Activated CD4-positive, alpha-beta memory T cell treated with anti-CD3 and anti-CD28 coated beads for 36 hours (primary cell): Measurements from ENCODE around the gene LRRIQ1. TPM values are rescaled to one million over a fixed set of nuclear protein-coding genes. Genes with fewer than 3 reads are reported as not detected.
A peak's percentile ranks its signal among the peaks of the same experiment; 100 is the strongest.

Experiments used
- CTCF ChIA-PET: fragments of 350-600 bp; sonication (Branson Sonifier 250); formaldehyde crosslinking; loops from one replicate; lab custom pipeline; 2021; ENCODE audit warnings: antibody characterized with exemption, inconsistent platforms; lab: Charles Lee
- POLR2A ChIA-PET: fragments of 350-600 bp; sonication (Branson Sonifier 250); formaldehyde crosslinking; loops from one replicate; lab custom pipeline; 2021; ENCODE audit warnings: antibody characterized with exemption; lab: Charles Lee
- DNase-seq: peaks from one replicate; pipeline ENCODE4 v3.0.0-alpha.2; 2020
- H3K27ac Mint-ChIP-seq: one replicate; pipeline ENCODE4 v1.8.0; 2021; ENCODE audit warnings: mixed read lengths
- H3K27me3 Mint-ChIP-seq: one replicate; pipeline ENCODE4 v1.8.0; 2021; ENCODE audit warnings: mixed read lengths
- H3K36me3 Mint-ChIP-seq: one replicate; pipeline ENCODE4 v1.8.0; 2021; ENCODE audit warnings: mixed read lengths
- H3K4me1 Mint-ChIP-seq: one replicate; pipeline ENCODE4 v1.8.0; 2021; ENCODE audit warnings: low read depth, mixed read lengths
- H3K4me3 Mint-ChIP-seq: one replicate; pipeline ENCODE4 v1.8.0; 2021; ENCODE audit warnings: mild to moderate bottlenecking, mixed read lengths
- H3K9me3 Mint-ChIP-seq: one replicate; pipeline ENCODE4 v1.8.0; 2021; ENCODE audit warnings: mixed read lengths
- intact Hi-C: fragments of 100-400 bp; cut with micrococcal nuclease; formaldehyde crosslinking; loops from one replicate; pipeline ENCODE4 v1.15.1; 2023
- total RNA-seq, 2 experiments: library from RNA; stranded (reverse); gene quantifications; one replicate each; pipeline ENCODE4 v1.2.3, GENCODE V29; 2021

Gene LRRIQ1
- total RNA-seq, 2 experiments from 2014 or later: not detected

GRCh38 chr12:85006206-85006605, 29.9 kb upstream of the LRRIQ1 start:
- ChIA-PET CTCF (no interaction called here), POLR2A (no interaction called here)
- H3K27ac Mint-ChIP-seq: no peak overlapping the region

GRCh38 chr12:85007836-85008235, 28.3 kb upstream of the LRRIQ1 start:
- CTCF ChIA-PET: no interaction called here
- H3K27me3 Mint-ChIP-seq: no peaks in the 10 kb centered on the region
- H3K36me3 Mint-ChIP-seq: no peaks in the 10 kb centered on the region
- no peak overlapping the region for H3K4me3 Mint-ChIP-seq
- H3K9me3 Mint-ChIP-seq: no peaks in the 10 kb centered on the region
- intact Hi-C loops: no loop called here
- H3K27ac Mint-ChIP-seq: no peak overlapping the region
- POLR2A ChIA-PET: no interaction called here
- no peaks in the 10 kb centered on the region for H3K4me1 Mint-ChIP-seq
- DNase-seq: no peak

More at GRCh38 chr12:85006206-85006605, 29.9 kb upstream of the LRRIQ1 start:
- Mint-ChIP-seq H3K4me1 (no peaks in the 10 kb centered on the region), H3K4me3 (no peak overlapping the region), H3K27me3 (no peaks in the 10 kb centered on the region), H3K9me3 (no peaks in the 10 kb centered on the region), H3K36me3 (no peaks in the 10 kb centered on the region)
- DNase-seq: no peak
- intact Hi-C loops: no loop called here

- POLR2A ChIA-PET: no interaction called here
- H3K9me3 Mint-ChIP-seq: no peaks in the 10 kb centered on the region
- no peak for DNase-seq
- H3K27me3 Mint-ChIP-seq: no peaks in the 10 kb centered on the region
- no peaks in the 10 kb centered on the region for H3K4me1 Mint-ChIP-seq
- H3K4me3 Mint-ChIP-seq: no peak overlapping the region
- intact Hi-C loops: no loop called here
- CTCF ChIA-PET: interaction anchor here (0.6 kb wide), 1 partner anchor 891 kb away, joined by 3 read pairs; no protein-coding TSS in a partner anchor
- no peaks in the 10 kb centered on the region for H3K36me3 Mint-ChIP-seq
- H3K27ac Mint-ChIP-seq: no peak overlapping the region
Measured at GRCh38 chr12:85016413-85016812, 19.7 kb upstream of the LRRIQ1 start.

- intact Hi-C loops: no loop called here
- CTCF ChIA-PET: interaction anchor here (0.6 kb wide), 1 partner anchor 890 kb away, joined by 3 read pairs; no protein-coding TSS in a partner anchor
- H3K27ac Mint-ChIP-seq: no peak overlapping the region
- H3K4me3 Mint-ChIP-seq: no peak overlapping the region
- no peak for DNase-seq
- POLR2A ChIA-PET: no interaction called here
- no peaks in the 10 kb centered on the region for H3K27me3 Mint-ChIP-seq
- H3K36me3 Mint-ChIP-seq: no peaks in the 10 kb centered on the region
- H3K9me3 Mint-ChIP-seq: no peaks in the 10 kb centered on the region
- H3K4me1 Mint-ChIP-seq: no peaks in the 10 kb centered on the region
Measured at GRCh38 chr12:85017133-85017532, 19.0 kb upstream of the LRRIQ1 start.

- CTCF ChIA-PET: no interaction called here
- H3K4me3 Mint-ChIP-seq: no peak overlapping the region
- intact Hi-C loops: no loop called here
Measured at GRCh38 chr12:85017618-85018017, 18.5 kb upstream of the LRRIQ1 start.

GRCh38 chr12:85018098-85018497, 18.1 kb upstream of the LRRIQ1 start:
- Mint-ChIP-seq H3K4me3 (no peak overlapping the region), H3K36me3 (no peaks in the 10 kb centered on the region), H3K9me3 (no peaks in the 10 kb centered on the region), H3K27ac (no peak overlapping the region), H3K4me1 (no peaks in the 10 kb centered on the region), H3K27me3 (no peaks in the 10 kb centered on the region)
- intact Hi-C loops: no loop called here
- no peak for DNase-seq
- ChIA-PET POLR2A (no interaction called here), CTCF (no interaction called here)

More at GRCh38 chr12:85017618-85018017, 18.5 kb upstream of the LRRIQ1 start:
- no peak for DNase-seq
- Mint-ChIP-seq H3K27ac (no peak overlapping the region), H3K36me3 (no peaks in the 10 kb centered on the region), H3K9me3 (no peaks in the 10 kb centered on the region), H3K27me3 (no peaks in the 10 kb centered on the region), H3K4me1 (no peaks in the 10 kb centered on the region)
- POLR2A ChIA-PET: no interaction called here

- H3K4me1 Mint-ChIP-seq: no peaks in the 10 kb centered on the region
- POLR2A ChIA-PET: no interaction called here
- no peak overlapping the region for H3K4me3 Mint-ChIP-seq
- H3K9me3 Mint-ChIP-seq: no peaks in the 10 kb centered on the region
- H3K27ac Mint-ChIP-seq: no peak overlapping the region
- CTCF ChIA-PET: interaction anchor here (0.7 to 8.0 kb wide), 8 partner anchors 10 to 293 kb away, joined by 3 to 116 read pairs (median 4); no protein-coding TSS in a partner anchor
- no peaks in the 10 kb centered on the region for H3K27me3 Mint-ChIP-seq
- no peaks in the 10 kb centered on the region for H3K36me3 Mint-ChIP-seq
- DNase-seq: no peak
- intact Hi-C loops: loop anchor here (1.0 kb wide), 1 partner anchor 155 kb away; no protein-coding TSS in a partner anchor
Measured at GRCh38 chr12:85029456-85029855, 6.7 kb upstream of the LRRIQ1 start.

GRCh38 chr12:85036733-85037132, 582 bp downstream of the LRRIQ1 start:
- CTCF ChIA-PET: interaction anchor here (0.9 to 2.2 kb wide), 2 partner anchors 87 to 162 kb away, joined by 4 to 6 read pairs; no protein-coding TSS in a partner anchor
- no peak overlapping the region for H3K27ac Mint-ChIP-seq
- POLR2A ChIA-PET: no interaction called here
- intact Hi-C loops: no loop called here
- H3K9me3 Mint-ChIP-seq: no peaks in the 10 kb centered on the region
- peaks cover 3% of the 10 kb centered on the region for H3K4me1 Mint-ChIP-seq
- peaks cover 5% of the 10 kb centered on the region for H3K27me3 Mint-ChIP-seq
- H3K36me3 Mint-ChIP-seq: no peaks in the 10 kb centered on the region
- H3K4me3 Mint-ChIP-seq: peak overlapping the region; percentile 68
- no peak for DNase-seq

GRCh38 chr12:85041395-85041794, 5.2 kb downstream of the LRRIQ1 start:
- no peak for DNase-seq
- no peaks in the 10 kb centered on the region for H3K27me3 Mint-ChIP-seq
- no peaks in the 10 kb centered on the region for H3K36me3 Mint-ChIP-seq
- ChIA-PET CTCF (interaction anchor here (1.0 kb wide), 1 partner anchor 16 kb away, joined by 3 read pairs; no protein-coding TSS in a partner anchor), POLR2A (no interaction called here)
- no peaks in the 10 kb centered on the region for H3K4me1 Mint-ChIP-seq
- H3K4me3 Mint-ChIP-seq: no peak overlapping the region
- intact Hi-C loops: no loop called here
- H3K9me3 Mint-ChIP-seq: no peaks in the 10 kb centered on the region
- no peak overlapping the region for H3K27ac Mint-ChIP-seq

- H3K27me3 Mint-ChIP-seq: no peaks in the 10 kb centered on the region
- H3K4me1 Mint-ChIP-seq: no peaks in the 10 kb centered on the region
- no peaks in the 10 kb centered on the region for H3K9me3 Mint-ChIP-seq
- intact Hi-C loops: no loop called here
- DNase-seq: no peak
- H3K36me3 Mint-ChIP-seq: no peaks in the 10 kb centered on the region
- H3K4me3 Mint-ChIP-seq: no peak overlapping the region
- CTCF ChIA-PET: no interaction called here
- POLR2A ChIA-PET: no interaction called here
- no peak overlapping the region for H3K27ac Mint-ChIP-seq
Measured at GRCh38 chr12:85043829-85044228, 7.7 kb downstream of the LRRIQ1 start.

GRCh38 chr12:85057370-85057963, 21.3 kb downstream of the LRRIQ1 start:
- peak; percentile 22 for DNase-seq
- ChIA-PET CTCF (interaction anchor here (0.8 to 3.3 kb wide), 9 partner anchors 8 to 183 kb away, joined by 3 to 27 read pairs (median 3); no protein-coding TSS in a partner anchor), POLR2A (no interaction called here)
- Mint-ChIP-seq H3K4me3 (no peak overlapping the region), H3K27me3 (no peaks in the 10 kb centered on the region), H3K27ac (no peak overlapping the region), H3K36me3 (no peaks in the 10 kb centered on the region), H3K4me1 (no peaks in the 10 kb centered on the region), H3K9me3 (no peaks in the 10 kb centered on the region)
- intact Hi-C loops: loop anchor here (1.0 kb wide), 1 partner anchor 183 kb away; no protein-coding TSS in a partner anchor

GRCh38 chr12:85058339-85058738, 22.2 kb downstream of the LRRIQ1 start:
- intact Hi-C loops: no loop called here
- H3K4me3 Mint-ChIP-seq: no peak overlapping the region
- H3K4me1 Mint-ChIP-seq: no peaks in the 10 kb centered on the region
- no peak overlapping the region for H3K27ac Mint-ChIP-seq
- no peak for DNase-seq
- no peaks in the 10 kb centered on the region for H3K36me3 Mint-ChIP-seq
- no peaks in the 10 kb centered on the region for H3K27me3 Mint-ChIP-seq
- ChIA-PET POLR2A (no interaction called here), CTCF (interaction anchor here (0.8 to 3.3 kb wide), 5 partner anchors 17 to 183 kb away, joined by 3 to 27 read pairs (median 3); no protein-coding TSS in a partner anchor)
- no peaks in the 10 kb centered on the region for H3K9me3 Mint-ChIP-seq
